OCI-LY1 (cell line): ENCODE data around the gene YEATS2.

Experiments
- H2AFZ ChIP-seq: fragments of 200-600 bp; sonication (generic), shearing (Covaris generic); 2 replicates; pipeline ENCODE4 v1.6.0; 2014; ENCODE audit warnings: antibody characterized with exemption, mild to moderate bottlenecking, low read length
- H3F3A ChIP-seq: fragments of 200-600 bp; sonication (generic), shearing (Covaris generic); 2 replicates; pipeline ENCODE4 v1.6.0; 2014; ENCODE audit warnings: mild to moderate bottlenecking, antibody characterized with exemption, low read length, moderate library complexity; ENCODE audit not compliant: insufficient read depth
- H3K27ac ChIP-seq: fragments of 200-600 bp; sonication (generic); 2 replicates; pipeline ENCODE4 v1.5.1; 2014; ENCODE audit warnings: low read length, mixed run types, mild to moderate bottlenecking, low read depth; ENCODE audit not compliant: poor library complexity, severe bottlenecking
- H3K27me3 ChIP-seq: fragments of 200-600 bp; sonication (generic); 2 replicates; pipeline ENCODE4 v1.6.0; 2014; ENCODE audit warnings: antibody characterized with exemption, mild to moderate bottlenecking, low read length, moderate library complexity; ENCODE audit not compliant: insufficient read depth
- H3K36me3 ChIP-seq: fragments of 200-600 bp; sonication (generic); 2 replicates; pipeline ENCODE4 v1.6.1; 2014; ENCODE audit warnings: mild to moderate bottlenecking, antibody characterized with exemption, low read length, moderate library complexity, mixed read lengths; ENCODE audit not compliant: insufficient read depth
- H3K4me1 ChIP-seq: fragments of 200-600 bp; sonication (generic); 2 replicates; pipeline ENCODE4 v1.5.1; 2014; ENCODE audit warnings: mild to moderate bottlenecking, low read length, moderate library complexity; ENCODE audit not compliant: insufficient read depth, severe bottlenecking
- H3K4me2 ChIP-seq: fragments of 200-600 bp; sonication (generic), shearing (Covaris generic); 2 replicates; pipeline ENCODE4 v1.6.1; 2014; ENCODE audit warnings: low read length
- H3K4me3 ChIP-seq: fragments of 200-600 bp; sonication (generic); 2 replicates; pipeline ENCODE4 v1.5.1; 2014; ENCODE audit warnings: low read length, low read depth, mild to moderate bottlenecking, mixed read lengths; ENCODE audit not compliant: poor library complexity, severe bottlenecking
- H3K79me2 ChIP-seq: fragments of 200-600 bp; shearing (Covaris generic); 2 replicates; pipeline ENCODE4 v1.6.1; 2016; ENCODE audit warnings: mixed run types, low read length, mixed read lengths; ENCODE audit not compliant: insufficient read depth
- H3K9ac ChIP-seq: fragments of 200-600 bp; sonication (generic), shearing (Covaris generic); 2 replicates; pipeline ENCODE4 v1.6.1; 2014; ENCODE audit warnings: mild to moderate bottlenecking, low read length, mixed read lengths
- H3K9me2 ChIP-seq: fragments of 200-600 bp; sonication (generic), shearing (Covaris generic); 2 replicates; pipeline ENCODE4 v1.6.1; 2014; ENCODE audit warnings: low read depth, mild to moderate bottlenecking, low read length, mixed read lengths
- H3K9me3 ChIP-seq: fragments of 200-600 bp; shearing (Covaris generic); 2 replicates; pipeline ENCODE4 v1.6.1; 2014; ENCODE audit warnings: low read length, mixed read lengths
- H4K20me1 ChIP-seq: fragments of 200-600 bp; sonication (generic), shearing (Covaris generic); 2 replicates; pipeline ENCODE4 v1.6.0; 2016; ENCODE audit warnings: mild to moderate bottlenecking, low read length; ENCODE audit not compliant: insufficient read depth
- EZH2 ChIP-seq: fragments of 200-600 bp; sonication (generic), shearing (Covaris generic); IDR thresholded peaks from 2 replicates; pipeline ENCODE4 v1.8.0; 2017; ENCODE audit warnings: borderline replicate concordance, mixed run types, mild to moderate bottlenecking, antibody characterized with exemption, low read length, moderate library complexity, mixed read lengths
- TF ChIP-seq, protein P1 (sequence below): fragments of 200-600 bp; sonication (generic), shearing (Covaris generic); IDR thresholded peaks from 2 replicates; pipeline ENCODE4 v1.5.1; 2017; ENCODE audit warnings: mild to moderate bottlenecking, antibody characterized with exemption, low read length, moderate library complexity, mixed read lengths

The YEATS2 gene

DNA sequence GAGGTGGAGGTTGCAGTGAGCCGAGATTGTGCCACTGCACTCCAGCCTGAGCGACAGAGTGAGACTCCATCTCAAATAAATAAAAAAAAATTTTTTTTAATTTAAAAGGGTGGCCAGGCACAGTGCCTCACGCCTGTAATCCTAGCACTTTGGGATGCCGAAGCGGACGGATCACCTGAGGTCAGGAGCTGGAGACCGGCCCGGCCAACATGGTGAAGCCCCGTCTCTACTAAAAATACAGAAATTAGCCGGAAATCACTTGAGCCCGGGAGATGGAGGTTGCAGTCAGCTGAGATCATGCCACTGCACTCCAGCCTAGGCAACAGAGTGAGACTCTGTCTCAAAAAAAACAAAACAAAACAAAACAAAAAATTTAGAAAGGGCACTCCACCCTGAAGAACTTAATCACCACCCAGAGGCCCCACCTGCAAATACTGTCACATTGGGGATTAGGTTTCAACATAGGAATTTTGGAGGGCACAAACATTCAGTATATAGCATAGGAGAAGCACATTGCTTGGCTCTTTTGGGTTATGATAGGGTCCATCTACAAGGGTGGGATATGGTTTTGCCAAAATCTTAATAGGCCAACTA is 7.1 kb upstream of the YEATS2 start:
- Histone ChIP-seq H3K79me2 (no peaks in the 10 kb centered on the region), H2AFZ (no peak overlapping the region), H3K9ac (no peak overlapping the region), H3K9me2 (no peaks in the 10 kb centered on the region), H3K27ac (no peak overlapping the region), H4K20me1 (no peaks in the 10 kb centered on the region), H3K4me2 (no peak overlapping the region), H3K4me3 (no peak overlapping the region), H3K4me1 (peaks cover 10% of the 10 kb centered on the region), H3K9me3 (no peaks in the 10 kb centered on the region), H3F3A (0 out of 2 replicates have a peak, but pooled peaks cover 4% of the 10 kb centered on the region), H3K27me3 (no peaks in the 10 kb centered on the region), H3K36me3 (no peaks in the 10 kb centered on the region)
- TF ChIP-seq, protein P1, sequence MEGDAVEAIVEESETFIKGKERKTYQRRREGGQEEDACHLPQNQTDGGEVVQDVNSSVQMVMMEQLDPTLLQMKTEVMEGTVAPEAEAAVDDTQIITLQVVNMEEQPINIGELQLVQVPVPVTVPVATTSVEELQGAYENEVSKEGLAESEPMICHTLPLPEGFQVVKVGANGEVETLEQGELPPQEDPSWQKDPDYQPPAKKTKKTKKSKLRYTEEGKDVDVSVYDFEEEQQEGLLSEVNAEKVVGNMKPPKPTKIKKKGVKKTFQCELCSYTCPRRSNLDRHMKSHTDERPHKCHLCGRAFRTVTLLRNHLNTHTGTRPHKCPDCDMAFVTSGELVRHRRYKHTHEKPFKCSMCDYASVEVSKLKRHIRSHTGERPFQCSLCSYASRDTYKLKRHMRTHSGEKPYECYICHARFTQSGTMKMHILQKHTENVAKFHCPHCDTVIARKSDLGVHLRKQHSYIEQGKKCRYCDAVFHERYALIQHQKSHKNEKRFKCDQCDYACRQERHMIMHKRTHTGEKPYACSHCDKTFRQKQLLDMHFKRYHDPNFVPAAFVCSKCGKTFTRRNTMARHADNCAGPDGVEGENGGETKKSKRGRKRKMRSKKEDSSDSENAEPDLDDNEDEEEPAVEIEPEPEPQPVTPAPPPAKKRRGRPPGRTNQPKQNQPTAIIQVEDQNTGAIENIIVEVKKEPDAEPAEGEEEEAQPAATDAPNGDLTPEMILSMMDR = no peak
- TF ChIP-seq EZH2 = no peak

DNA sequence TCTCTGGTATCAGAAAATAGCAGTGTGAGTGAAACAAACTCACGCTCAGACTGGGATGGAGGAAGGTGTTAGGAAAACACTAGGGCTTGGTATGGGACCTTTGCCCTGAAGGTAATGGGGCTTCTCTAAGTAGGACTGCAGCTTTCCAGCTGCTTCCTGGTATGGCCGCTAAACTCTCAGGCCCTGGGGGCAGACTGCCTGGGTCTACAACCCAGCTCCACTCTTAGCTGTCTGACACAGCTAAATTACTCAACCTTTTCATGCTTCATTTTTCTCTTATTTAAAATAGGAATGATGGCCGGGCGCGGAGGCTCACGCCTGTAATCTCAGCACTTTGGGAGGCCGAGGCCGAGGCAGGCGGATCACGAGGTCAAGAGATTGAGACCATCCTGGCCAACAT is 5.2 kb upstream of the YEATS2 start:
- H3K9ac ChIP-seq = no peak overlapping the region
- no peak overlapping the region for H3K27ac ChIP-seq
- no peak overlapping the region for H3K4me3 ChIP-seq
- TF ChIP-seq, protein P1 = no peak
- TF ChIP-seq EZH2 = no peak
- H3K79me2 ChIP-seq = no peaks in the 10 kb centered on the region
- no peaks in the 10 kb centered on the region for H3F3A ChIP-seq
- peaks cover 15% of the 10 kb centered on the region for H3K4me1 ChIP-seq
- H3K9me3 ChIP-seq = no peaks in the 10 kb centered on the region
- H3K4me2 ChIP-seq = no peak overlapping the region
- no peaks in the 10 kb centered on the region for H3K27me3 ChIP-seq
- H3K36me3 ChIP-seq = no peaks in the 10 kb centered on the region
- no peaks in the 10 kb centered on the region for H4K20me1 ChIP-seq
- no peak overlapping the region; the same call in 1 of the 2 replicates for H2AFZ ChIP-seq
- no peaks in the 10 kb centered on the region for H3K9me2 ChIP-seq

DNA sequence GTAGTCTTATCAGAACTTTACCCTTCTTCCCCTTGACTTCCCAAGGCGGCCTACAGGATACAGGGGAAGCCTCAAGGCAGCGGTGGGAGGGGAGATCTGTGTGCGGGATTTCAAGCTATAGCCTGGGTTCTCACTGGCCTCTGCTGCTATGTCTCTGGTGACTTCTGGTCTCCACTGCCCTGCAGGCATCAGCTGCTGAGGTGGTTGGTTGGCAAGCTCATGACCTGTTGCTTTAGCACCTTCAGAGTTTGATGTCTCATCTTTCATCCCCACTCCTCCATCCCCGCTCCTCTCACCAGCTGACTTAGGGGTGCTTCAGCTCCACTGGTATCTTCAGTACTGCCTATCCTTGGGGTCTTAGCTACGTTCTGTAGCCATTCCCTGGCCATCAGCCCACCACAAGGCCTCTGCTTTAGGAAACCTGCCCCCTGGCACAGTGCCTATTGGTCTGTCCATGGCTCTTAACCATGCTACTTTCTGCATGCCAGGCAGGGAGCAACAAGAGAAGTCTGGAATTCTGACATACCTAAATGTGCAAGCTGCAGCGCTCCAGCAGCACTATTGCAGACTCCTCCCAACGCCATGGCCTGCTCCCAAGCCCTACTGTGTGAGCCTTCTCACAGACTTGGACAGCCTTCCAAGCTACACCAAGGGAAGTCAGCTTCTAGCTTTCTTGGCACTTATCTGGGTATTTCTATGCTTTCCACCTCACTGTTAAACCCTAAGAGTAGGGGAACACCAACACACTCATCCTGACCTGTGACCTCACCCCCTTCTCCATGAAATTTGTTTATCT is 1.8 kb upstream of the YEATS2 start:
- no peaks in the 10 kb centered on the region for H3K27me3 ChIP-seq
- no peaks in the 10 kb centered on the region for H3F3A ChIP-seq
- no peak overlapping the region for H2AFZ ChIP-seq
- no peaks in the 10 kb centered on the region for H3K9me3 ChIP-seq
- no peak for TF ChIP-seq EZH2
- TF ChIP-seq, protein P1 = no peak
- peaks cover 5% of the 10 kb centered on the region; the same call in 1 of the 2 replicates for H4K20me1 ChIP-seq
- H3K4me2 ChIP-seq = no peak overlapping the region
- H3K27ac ChIP-seq = no peak overlapping the region
- H3K4me1 ChIP-seq = peaks cover 28% of the 10 kb centered on the region
- H3K36me3 ChIP-seq = no peaks in the 10 kb centered on the region
- no peak overlapping the region for H3K9ac ChIP-seq
- no peak overlapping the region for H3K4me3 ChIP-seq
- no peaks in the 10 kb centered on the region for H3K9me2 ChIP-seq
- peaks cover 28% of the 10 kb centered on the region for H3K79me2 ChIP-seq
